Dermis microvascular lymphatic vessel endothelial cell (primary cell): ENCODE results near the gene ZNF30. TPM values are rescaled to one million over a fixed set of nuclear protein-coding genes. Genes with fewer than 3 reads are reported as not detected.
"Not testable (repeated sequence)": the region's sequence is repeated elsewhere in the genome, so short reads cannot be mapped to it uniquely, and the experiment has no call there.

ENCODE experiments used
- DNase-seq, 2 donors: peaks; one replicate each; pipeline versions ENCODE4 v3.0.0 to v3.0.0-alpha.2; 2010; ENCODE audit warnings: low read depth in 2 of 2
- total RNA-seq: library from RNA; depleted of rRNA; stranded (reverse); fragments of >200 nt; gene quantifications from 2 replicates; pipeline ENCODE4 v1.2.1, GENCODE V29; 2014

ZNF30 gene
- total RNA-seq, 1 donor from 2014 or later: 4.1 TPM

- peak in 1 of 2 donors; percentile 85 for DNase-seq
Measured at GRCh38 chr19:34985249-34986022, 58.7 kb downstream of the ZNF30 start.

- DNase-seq: no peak
Measured at GRCh38 chr19:34988119-34988518, 61.4 kb downstream of the ZNF30 start.

GRCh38 chr19:34989298-34989697, 62.6 kb downstream of the ZNF30 start:
- DNase-seq: no peak

GRCh38 chr19:34990578-34991192, 64.0 kb downstream of the ZNF30 start:
- no peak for DNase-seq

GRCh38 chr19:34991542-34992333, 65.0 kb downstream of the ZNF30 start:
- DNase-seq: no peak

- not testable (repeated sequence) for DNase-seq
Measured at GRCh38 chr19:34992582-34992981, 65.9 kb downstream of the ZNF30 start.

- no peak for DNase-seq
Measured at GRCh38 chr19:34994286-34994642, 67.6 kb downstream of the ZNF30 start.

Other genes with a start within 250 kb of the ZNF30 start
- gene SCGB2B2, start 249.7 kb upstream of the ZNF30 start, total RNA-seq: 0.13 TPM in 1 of 2 replicates, not detected in the other
- gene ZNF302, start 249.2 kb upstream of the ZNF30 start, total RNA-seq: 8.1 and 11.5 TPM in 2 replicates
- 12.1 and 19.8 TPM in 2 replicates for gene ZNF181, start 192.7 kb upstream of the ZNF30 start, total RNA-seq
- gene ZNF599, start 153.7 kb upstream of the ZNF30 start, total RNA-seq: 3.7 and 6.4 TPM in 2 replicates
- 25.9 and 44.5 TPM in 2 replicates for gene ZNF792, start 37.3 kb downstream of the ZNF30 start, total RNA-seq
- 21.1 and 42.1 TPM in 2 replicates for gene GRAMD1A, start 73.4 kb downstream of the ZNF30 start, total RNA-seq
- gene SCN1B, start 103.6 kb downstream of the ZNF30 start, total RNA-seq: 5.0 and 5.2 TPM in 2 replicates
- gene HPN, start 114.8 kb downstream of the ZNF30 start, total RNA-seq: under 0.01 TPM in 1 of 2 replicates, not detected in the other
- not detected in 2 replicates for gene FXYD3, start 188.9 kb downstream of the ZNF30 start, total RNA-seq
- not detected in 2 replicates for gene LGI4, start 208.2 kb downstream of the ZNF30 start, total RNA-seq
- not detected in 2 replicates for gene FXYD1, start 211.9 kb downstream of the ZNF30 start, total RNA-seq
- not detected in 2 replicates for gene FXYD7, start 216.4 kb downstream of the ZNF30 start, total RNA-seq
- gene FXYD5, start 227.8 kb downstream of the ZNF30 start, total RNA-seq: 17.1 and 22.4 TPM in 2 replicates